Stimulated activated naive CD8-positive, alpha-beta T cell treated with anti-CD3 and anti-CD28 coated beads, Interleukin-15, Interleukin-2, amounts not matched to agents 100 U/mL and 50 U/mL, for 24 hours (primary cell): ENCODE data around the gene FAM120B.

Source experiments
- ATAC-seq: fragments of 150-1000 bp; cut with Tn5 transposase; one replicate; pipeline ENCODE4 v1.10.0; 2021
- DNase-seq: peaks from one replicate; pipeline ENCODE4 v3.0.0; 2021

The FAM120B gene

DNA sequence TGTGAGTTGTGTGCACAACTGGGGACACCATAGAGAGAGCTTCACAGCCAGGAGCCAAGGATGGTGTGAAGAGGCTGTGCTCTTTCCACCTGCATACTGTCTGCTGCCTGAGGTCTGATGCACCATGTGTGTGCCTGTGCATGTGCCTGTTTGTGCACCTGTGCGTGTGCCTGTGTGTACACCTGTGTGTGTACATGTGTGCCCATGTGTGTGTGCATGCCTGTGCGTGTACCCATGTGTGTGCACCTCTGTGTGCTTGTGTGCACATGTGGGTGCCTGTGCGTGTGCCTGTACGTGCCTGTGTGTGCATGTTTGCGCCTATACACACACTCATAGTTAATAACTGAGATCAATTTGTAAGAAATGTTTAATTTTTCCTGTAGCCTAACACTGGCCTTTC, 51.3 kb downstream of the FAM120B start:
- ATAC-seq (no peak), DNase-seq (no peak)

- no peak for ATAC-seq
Observed at GRCh38 chr6:170358496-170358895, 51.9 kb downstream of the FAM120B start.

DNA sequence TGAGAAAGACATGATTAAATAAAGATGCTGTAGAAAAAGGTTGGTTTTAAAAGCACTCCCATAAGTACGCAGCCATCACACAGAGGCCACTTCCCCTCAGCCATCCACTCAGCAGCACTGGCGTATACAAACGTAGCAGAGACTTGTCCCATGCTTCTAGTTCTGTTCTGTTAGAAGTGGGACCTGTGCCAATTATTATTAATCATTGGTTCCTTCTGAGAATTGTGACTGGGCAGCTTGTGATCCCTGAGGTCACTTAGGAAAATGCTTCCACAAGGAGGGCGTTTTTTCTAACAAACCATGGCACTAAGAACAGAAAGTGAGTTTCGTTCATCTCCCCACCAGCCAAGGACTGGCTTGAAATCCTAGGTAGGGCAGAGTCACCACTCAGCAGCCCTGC, 53.9 kb downstream of the FAM120B start:
- DNase-seq (no peak), ATAC-seq (no peak)

More at GRCh38 chr6:170358496-170358895, 51.9 kb downstream of the FAM120B start:
- DNase-seq: no peak

- no peak for DNase-seq
Observed at GRCh38 chr6:170361335-170361734, 54.8 kb downstream of the FAM120B start.

DNA sequence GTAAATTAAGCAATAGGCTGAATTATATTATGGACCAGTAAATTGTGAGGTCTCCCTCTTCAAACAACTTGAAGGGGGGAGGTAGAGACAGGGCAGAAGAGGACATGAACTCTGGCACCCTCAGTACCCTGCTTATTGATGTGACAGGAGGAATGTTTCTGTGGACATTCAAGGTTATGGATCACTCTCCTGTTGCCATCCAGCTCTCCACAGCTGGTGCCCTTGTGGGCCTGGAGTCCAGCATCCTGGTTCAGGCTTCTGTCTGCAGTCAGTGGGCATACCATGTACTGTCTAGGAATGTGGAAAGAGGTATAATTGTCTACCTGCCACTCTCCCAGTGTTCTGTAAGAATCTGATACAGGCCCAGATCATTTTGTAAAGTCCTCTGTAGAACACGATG, 55.6 kb downstream of the FAM120B start:
- DNase-seq: no peak
- ATAC-seq: no peak

More at GRCh38 chr6:170361335-170361734, 54.8 kb downstream of the FAM120B start:
- no peak for ATAC-seq

- ATAC-seq (no peak), DNase-seq (no peak)
Observed at GRCh38 chr6:170363255-170363654, 56.7 kb downstream of the FAM120B start.

DNA sequence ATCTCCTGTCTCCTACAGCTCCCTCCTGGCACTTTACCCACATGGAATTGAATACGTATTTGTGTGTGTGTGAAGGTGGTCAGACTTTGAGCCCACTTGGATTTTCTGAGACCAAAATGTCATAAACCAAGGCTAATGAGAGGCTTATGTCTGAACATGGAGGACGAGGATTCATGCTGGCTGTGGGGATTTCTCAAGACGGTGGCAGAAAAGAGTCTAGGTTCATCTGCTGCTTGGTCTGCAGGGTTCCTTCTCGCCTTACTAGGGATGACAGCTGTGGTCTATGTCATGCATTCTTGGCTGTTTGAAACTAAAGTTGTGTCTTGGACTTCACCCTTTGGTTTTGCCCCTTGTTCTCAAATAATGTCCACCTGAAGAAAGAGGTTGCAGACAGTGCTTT, 58.6 kb downstream of the FAM120B start:
- DNase-seq (no peak), ATAC-seq (no peak)

DNA sequence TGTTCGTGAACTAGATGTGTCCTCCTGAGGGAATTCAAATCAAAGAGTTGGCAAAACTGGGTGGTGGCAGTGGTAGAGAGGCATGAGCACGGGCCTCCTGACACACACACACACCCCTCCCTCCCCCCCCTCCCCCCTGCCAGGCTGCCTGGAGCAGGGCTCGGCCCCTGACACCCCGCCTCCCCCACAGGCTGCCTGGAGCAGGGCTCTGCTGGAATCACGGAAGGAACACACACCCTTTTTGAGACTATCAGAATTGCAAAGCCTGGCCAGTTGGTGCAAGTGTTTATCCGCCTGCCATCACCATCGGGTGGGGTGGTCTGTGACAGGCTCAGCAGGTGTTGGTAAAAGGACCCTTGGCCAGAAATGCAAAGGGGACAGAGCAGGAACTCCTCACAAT, 59.0 kb downstream of the FAM120B start:
- DNase-seq: no peak
- no peak for ATAC-seq

DNA sequence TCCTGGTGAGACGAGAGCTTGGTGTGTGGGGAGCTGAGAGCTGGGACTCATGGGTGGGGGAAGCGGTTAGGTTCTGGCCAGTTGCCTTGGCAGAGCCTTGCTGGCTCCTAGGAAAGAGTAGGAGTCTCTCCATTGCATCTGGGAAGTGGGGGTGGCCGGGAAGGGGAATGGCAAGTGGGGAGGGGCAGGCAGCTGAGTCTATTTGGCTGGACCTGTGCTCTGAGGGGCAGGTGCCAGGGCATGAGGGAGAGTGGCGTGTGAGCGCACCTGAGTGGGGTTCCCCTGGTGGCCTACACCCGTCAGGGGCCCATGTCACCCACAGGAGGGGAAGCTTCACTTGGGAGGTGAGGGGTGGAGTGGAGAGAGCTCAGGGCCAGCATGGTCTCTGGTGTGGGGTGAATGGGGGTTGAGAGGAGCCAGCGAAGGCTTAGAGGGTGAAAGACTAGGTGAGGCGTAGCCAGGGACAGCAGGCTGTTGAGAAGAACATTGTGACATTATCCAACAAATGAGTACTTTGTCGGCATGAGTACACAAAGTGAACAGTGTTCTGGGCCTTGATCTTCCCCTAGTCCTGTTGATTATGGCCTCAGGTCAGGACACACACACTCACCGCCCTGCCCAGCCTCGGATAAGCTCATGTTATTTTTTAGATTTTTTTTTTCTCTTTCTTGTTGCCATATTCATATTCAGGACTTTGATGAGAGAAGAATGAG, 59.8 kb downstream of the FAM120B start:
- ATAC-seq: no peak
- DNase-seq: no peak

GRCh38 chr6:170367241-170367640, 60.7 kb downstream of the FAM120B start:
- DNase-seq (no peak), ATAC-seq (no peak)

- ATAC-seq: no peak
- no peak for DNase-seq
Observed at GRCh38 chr6:170368544-170368943, 62.0 kb downstream of the FAM120B start.

- ATAC-seq (no peak), DNase-seq (no peak)
Observed at GRCh38 chr6:170369403-170369802, 62.8 kb downstream of the FAM120B start.

DNA sequence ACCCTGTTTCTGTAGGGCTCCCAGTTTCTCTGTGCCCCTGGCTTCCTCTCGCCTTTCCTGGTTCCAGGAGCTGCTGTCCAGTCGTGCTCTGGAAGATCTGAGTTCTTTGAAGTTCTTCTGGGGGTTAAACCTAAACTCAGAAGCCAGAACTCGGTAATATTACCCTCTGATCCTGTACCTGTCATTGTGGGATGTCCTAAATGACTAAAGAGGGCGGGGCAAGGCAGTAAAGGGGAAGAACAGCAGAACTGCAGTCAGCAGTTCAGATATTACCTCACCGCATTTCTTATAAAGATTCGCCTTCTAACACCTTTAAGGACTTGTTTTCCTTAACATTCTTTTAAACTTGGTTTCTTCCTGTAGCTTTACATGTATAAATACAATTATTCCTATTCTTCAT, 63.9 kb downstream of the FAM120B start:
- ATAC-seq: no peak
- DNase-seq: no peak

DNA sequence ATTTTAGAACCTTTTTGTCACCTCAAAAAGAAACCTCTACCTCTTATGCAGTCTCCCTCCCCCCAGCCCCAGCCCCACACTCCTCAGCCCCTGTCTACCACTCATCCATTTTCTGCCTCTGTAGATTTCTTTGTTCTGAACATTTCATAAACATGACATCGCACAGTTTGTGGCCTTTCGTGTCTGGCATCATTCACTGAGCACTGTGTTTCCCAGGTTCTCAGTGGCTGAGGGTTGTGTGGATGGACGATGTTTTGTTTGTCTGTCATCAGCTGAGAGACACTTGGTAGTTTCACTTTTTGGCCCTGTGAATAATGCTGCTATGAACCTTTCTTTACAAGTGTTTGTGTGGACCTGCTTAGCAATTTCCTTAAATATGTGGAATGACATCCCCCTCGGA, 64.5 kb downstream of the FAM120B start:
- DNase-seq: no peak
- ATAC-seq: peak; percentile 3

- ATAC-seq (no peak), DNase-seq (no peak)
Observed at GRCh38 chr6:170371588-170371987, 65.0 kb downstream of the FAM120B start.

GRCh38 chr6:170372380-170373325, 66.1 kb downstream of the FAM120B start:
- ATAC-seq: no peak
- no peak for DNase-seq

DNA sequence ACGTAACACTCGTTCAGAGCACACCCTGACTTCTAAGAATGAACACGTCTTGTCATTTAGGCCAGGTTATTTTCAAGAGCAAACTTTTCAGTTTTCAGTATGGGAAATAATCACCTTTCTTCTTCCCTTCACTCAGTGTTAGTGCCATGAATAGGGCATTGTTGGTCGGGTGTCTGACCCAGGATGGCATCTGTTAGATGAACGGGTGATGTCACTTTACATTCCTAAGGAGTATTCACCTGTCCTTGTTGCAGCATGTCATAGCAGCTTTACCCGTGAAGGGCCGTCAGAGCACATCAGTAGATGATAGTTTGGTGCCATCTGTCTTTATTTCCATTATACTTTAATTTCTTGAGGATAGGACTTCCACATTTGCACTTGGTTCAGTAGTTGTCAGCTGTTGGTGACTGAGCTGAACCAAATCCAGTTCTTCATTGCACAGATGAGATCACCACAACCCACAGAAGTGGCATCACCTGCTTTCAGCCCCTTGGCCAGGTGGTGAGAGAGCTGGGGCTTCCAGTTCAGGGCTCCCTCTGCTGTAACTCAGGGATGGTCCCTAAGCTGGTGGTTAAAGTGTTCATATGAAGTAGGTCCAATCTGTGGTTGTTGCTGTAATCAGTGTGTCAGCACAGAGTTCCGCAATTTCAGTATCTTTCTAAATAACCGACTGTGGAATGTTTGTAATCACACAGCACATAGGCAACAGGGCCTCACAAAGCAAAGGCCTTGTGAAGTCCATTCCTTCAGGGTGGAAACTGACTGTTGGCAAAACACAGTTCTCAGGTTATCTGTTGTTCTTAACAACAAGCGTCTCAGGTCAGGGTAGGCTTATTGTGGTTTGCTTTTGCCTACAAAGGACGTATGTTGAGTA, 68.2 kb downstream of the FAM120B start:
- ATAC-seq: no peak
- DNase-seq: no peak

- ATAC-seq (no peak), DNase-seq (no peak)
Observed at GRCh38 chr6:170375661-170376060, 69.1 kb downstream of the FAM120B start.

GRCh38 chr6:170376386-170377043, 70.0 kb downstream of the FAM120B start:
- ATAC-seq (no peak), DNase-seq (no peak)

DNA sequence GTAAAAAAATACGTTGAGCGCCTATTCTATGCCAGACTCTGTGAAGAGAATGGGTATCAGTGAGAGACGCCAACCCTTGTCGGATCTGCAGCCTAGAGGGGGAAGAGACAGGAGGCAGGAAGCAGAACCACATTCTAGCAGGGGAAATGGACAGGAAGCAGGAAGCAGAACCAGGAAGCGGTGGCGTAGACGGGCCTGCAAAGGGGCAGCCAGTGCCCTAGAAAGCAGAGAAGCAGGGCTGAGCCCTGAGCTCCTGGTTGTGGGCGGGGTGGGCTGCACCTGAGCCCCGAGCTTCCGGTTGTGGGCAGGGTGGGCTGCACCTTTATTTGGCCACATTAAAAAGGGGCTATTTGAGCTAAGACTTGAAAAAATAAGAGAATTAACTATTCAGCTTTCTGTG, 71.9 kb downstream of the FAM120B start:
- peak; percentile 26 for DNase-seq
- peak; percentile 36 for ATAC-seq

DNA sequence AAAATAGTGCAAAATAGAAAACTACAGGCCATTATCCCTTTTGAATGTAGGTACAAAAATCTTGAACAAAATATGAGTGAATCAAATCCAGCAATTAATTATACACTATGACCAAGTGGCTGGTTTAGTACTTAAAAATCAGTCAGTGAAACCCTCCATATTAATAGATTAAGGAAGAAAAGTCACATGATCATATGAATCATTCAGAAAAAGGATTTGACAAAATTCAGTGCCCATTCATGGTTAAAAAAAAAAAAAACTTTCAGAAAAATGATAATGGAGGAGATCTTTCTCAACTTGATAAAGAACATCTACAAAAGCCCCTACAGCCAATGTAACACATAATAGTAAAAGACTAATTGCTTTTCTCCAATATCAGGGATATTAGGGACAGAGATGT, 75.0 kb downstream of the FAM120B start:
- ATAC-seq: no peak
- no peak for DNase-seq
